CD4-positive, alpha-beta T cell treated with Interleukin-6 for 4 hours (primary cell): ENCODE results near the gene SPSB3.
A peak's percentile ranks its signal among the peaks of the same experiment; 100 is the strongest.

Experiments
- DNase-seq: peaks from one replicate; pipeline ENCODE4 v3.0.0-alpha.2; 2020; ENCODE audit warnings: mixed read lengths

Gene SPSB3

GRCh38 chr16:1788095-1788707, 5.8 kb upstream of the SPSB3 start:
- DNase-seq: no peak

GRCh38 chr16:1787322-1788094, 5.1 kb upstream of the SPSB3 start:
- DNase-seq: no peak

DNA sequence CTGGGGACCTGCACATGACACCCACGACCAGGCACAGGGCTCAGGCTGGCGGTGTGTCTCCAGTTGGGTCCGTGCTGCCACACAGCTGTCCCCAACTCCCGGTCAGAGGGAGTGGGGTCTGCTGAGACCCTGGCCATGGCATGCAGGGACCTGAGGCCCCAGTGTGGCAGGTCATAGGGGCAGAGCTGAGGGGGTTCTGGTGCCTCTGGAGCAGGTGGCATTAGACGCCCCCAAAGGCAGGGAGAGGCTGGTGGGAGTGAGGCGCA, 4.6 kb upstream of the SPSB3 start:
- DNase-seq: no peak

GRCh38 chr16:1786242-1787055, 4.1 kb upstream of the SPSB3 start:
- DNase-seq: no peak

- no peak for DNase-seq
Measured at GRCh38 chr16:1785846-1786170, 3.4 kb upstream of the SPSB3 start.

GRCh38 chr16:1784977-1785845, 2.8 kb upstream of the SPSB3 start:
- no peak for DNase-seq

GRCh38 chr16:1781758-1782407, 488 bp downstream of the SPSB3 start:
- peak; percentile 40 for DNase-seq

DNA sequence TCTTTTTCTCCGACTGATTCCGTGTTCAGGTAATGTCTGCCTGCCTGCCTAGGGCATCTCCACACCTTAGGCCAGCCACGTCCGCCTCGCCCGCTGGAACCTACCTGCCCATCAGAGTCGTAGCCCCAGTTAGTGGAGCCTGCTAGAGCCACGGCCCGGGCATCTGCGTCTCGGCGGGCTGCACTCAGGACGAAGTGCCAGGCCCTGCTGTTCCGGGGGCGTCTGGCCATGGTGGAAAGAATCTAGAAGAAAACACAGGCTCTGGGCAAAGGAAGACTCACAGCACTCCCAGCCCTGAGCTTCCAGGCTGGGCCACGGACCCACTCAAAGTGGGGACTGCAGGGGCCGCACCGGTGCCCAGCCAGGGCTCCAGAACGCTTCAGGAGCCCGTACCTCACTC, 1.1 kb downstream of the SPSB3 start:
- no peak for DNase-seq

DNA sequence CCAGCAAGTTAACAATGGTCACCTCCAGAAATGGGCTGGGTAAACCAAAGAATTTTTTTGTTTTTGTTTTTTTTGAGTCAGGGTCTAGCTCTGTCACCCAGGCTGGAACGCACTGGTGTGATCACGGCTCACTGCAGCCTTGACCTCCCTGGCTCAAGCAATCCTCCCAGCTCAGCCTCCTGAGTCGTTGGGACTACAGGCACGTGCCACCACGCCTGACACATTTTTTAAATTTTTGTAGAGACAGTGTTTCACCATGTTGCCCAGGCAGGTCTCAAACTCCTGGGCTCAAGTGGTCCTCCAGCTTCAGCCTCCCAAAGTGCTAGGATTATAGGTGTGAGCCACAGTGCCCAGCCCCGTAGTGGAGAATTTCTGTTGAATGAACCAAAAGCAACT, 1.7 kb downstream of the SPSB3 start:
- DNase-seq: no peak

GRCh38 chr16:1779741-1780676, 2.4 kb downstream of the SPSB3 start:
- no peak for DNase-seq

DNA sequence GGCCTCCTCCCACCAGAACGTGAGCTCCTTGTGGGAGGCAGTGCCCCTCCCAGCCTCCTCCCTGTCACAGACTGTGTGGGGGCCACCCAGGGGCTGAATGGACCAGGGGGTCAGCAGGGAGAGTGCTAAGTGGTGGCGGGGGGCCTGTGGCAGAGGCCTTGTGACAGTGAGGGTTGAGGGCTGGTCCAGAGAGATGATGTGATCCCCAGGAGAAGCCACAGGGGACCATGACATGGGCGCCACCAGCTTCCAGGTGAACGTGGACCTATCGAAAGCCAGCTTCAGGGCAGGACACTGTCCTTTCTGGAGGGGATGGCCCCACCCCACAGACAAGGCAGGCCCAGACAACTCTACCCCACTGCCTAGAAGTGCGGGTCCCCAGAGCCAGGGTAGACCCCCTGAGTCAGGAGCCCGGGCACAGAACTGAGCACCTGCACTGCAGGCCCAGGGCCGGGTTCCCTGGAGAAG, 3.1 kb downstream of the SPSB3 start:
- DNase-seq: no peak

GRCh38 chr16:1778200-1779179, 3.9 kb downstream of the SPSB3 start:
- no peak for DNase-seq

DNA sequence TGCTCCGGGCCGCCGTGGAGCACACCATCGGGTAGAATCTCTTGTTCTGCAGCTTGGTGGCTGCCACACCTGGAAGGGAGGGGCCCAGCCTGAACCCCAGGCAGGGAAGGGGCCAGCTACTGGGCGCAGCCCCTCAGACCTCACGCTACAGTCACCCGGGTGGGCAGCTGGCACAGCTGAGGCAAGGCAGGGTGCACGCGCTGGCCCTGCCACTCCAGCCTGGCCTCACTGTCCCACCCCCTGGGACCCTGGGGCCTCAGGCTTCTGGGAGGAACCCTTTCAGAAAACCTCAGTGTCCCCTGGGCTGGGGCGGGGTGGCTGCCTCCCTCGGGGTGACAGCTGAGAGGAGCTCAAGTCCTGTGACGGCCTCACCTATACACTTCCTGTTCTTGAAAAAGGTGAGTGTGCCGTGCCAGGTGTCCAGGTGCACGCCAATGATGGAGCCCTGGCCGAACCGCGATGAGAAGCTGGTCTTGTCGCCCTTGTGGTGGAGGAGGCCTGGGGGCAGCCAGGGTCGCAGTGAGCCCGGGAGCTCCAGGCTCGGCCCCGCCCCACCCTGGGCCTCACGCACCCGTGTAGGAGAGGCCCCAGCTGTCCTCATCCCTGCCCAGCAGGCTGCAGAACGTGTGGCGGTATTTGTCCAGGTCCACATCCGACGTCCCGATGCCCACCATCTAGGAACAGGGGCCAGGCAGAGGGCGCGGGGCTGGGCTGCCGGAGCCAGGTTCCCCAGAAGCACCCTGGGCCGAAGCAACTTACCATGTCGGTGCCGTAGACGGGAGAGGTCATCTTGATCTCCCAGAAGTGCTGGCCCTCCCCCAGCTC, 4.8 kb downstream of the SPSB3 start:
- DNase-seq: no peak

DNA sequence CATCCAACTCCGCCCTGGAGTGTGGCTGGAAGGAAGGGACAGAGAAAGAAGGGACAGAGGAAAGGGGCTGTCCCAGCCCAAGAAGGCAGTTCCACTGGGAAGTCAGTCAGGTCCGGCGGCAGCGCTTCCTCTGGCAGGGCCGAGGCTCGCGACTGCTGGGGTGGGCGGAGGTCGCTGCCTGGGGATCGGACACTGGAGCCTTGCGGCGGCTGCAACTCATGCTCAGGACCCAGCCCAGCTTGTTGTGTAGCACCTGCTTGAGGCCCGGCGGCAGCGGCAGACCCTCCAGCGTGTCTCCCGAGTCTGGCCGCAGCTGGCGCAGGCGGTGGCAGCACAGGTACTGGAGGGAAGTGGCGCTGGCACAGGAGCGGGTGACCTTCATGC, 5.4 kb downstream of the SPSB3 start:
- no peak for DNase-seq

DNA sequence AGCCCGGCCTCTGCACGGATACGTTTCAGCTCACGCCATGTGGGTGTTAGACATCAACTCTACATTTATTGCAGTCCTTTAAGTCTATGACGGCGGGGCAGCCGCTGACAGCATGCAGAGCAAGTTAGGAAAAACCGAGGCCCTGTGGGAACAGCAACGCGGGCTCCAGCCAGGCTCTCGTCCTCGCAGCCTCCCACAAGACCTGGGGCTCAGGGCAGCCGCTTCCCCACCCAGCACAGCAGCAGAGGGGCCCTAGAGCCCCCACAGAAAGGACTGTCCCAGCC, 5.8 kb downstream of the SPSB3 start:
- DNase-seq: no peak

DNA sequence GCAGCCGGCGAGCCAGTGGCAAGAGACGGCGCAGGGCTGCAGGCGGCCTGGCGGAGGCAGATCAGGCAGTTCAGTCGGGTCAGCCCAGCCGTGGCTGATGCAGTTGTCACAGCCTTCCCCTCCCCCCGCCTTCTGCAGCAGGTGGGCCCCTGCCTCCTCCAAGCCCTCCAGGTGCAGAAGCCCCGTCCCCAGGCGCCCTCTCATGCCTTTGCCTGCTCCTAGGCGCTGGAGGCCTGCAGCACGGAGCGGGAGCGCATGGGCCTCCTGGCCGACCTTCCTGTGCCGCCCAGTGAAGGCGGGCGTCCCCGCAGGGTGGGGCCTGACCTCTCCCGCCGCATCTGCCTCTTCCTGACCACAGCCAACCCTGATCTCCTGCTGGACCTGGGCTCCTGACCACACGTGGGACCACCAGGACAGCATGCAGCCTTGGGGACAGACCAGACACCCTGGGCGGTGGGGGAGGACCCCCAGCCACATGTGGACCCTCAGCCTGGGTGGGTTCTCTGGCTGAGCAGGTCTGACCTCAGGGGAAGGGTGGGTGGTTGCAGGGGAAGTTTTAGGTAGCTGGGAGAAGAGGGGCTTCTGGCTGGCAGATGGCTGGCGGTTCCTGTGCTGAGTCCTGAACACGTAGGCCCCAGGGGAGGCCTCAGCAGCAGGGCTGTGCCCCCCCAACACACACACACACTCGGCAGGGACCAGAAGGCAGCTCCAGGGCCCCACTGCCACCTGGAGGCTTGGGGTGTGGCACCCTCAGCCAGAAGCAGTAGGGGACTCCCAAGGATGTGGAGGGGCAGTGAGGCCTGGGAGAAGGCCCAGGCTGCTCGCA, 6.3 kb downstream of the SPSB3 start:
- DNase-seq: no peak

- DNase-seq: no peak
Measured at GRCh38 chr16:1775006-1775845, 7.1 kb downstream of the SPSB3 start.

- no peak for DNase-seq
Measured at GRCh38 chr16:1774448-1774780, 8.0 kb downstream of the SPSB3 start.
